ENCODE measurements around the gene PHTF2. TPM values are rescaled to one million over a fixed set of nuclear protein-coding genes. Genes with fewer than 3 reads are reported as not detected.

The PHTF2 gene
- polyA plus RNA-seq, 1 donor (not counting 4 experiments of a cell fraction or from before 2014, with no cell fraction given): 24.1 TPM

DNA sequence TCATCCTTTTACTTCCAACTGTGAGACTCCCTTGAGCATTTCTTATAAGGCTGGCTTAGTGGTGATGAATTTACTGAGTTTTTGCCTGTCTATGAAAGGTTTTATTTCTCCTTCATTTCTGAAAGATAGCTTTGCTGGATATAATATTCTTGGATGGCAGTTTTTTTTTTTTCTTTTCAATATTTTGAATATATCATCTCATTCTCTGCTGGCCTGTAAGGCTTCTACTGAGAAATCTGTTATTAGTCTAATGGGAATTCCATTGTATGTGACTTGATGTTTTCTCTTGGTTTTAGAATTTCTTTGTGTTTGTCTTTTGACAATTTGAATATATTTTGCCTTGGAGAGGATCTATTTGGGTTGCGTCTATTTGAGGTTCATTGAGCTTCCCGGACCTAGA lies 22.4 kb downstream of the PHTF2 start:
- DNase-seq (ENCODE audit: low read depth, low spot score) (no peak), FAIRE-seq (no peak)
- Histone ChIP-seq H3K4me3 (ENCODE audit: control insufficient read depth in 2 of 3, extremely low read depth in 1 of 3, insufficient read depth in 2 of 3, low read depth in 1 of 3, low read length in 3 of 3) (no peak overlapping the region), H3K36me3 (ENCODE audit: control insufficient read depth in 2 of 2, extremely low read depth in 1 of 2, insufficient read depth in 2 of 2, low read length in 2 of 2) (no peaks in the 10 kb centered on the region), H3K27me3 (ENCODE audit: control insufficient read depth, extremely low read depth, insufficient read depth, low read length) (no peaks in the 10 kb centered on the region), H3K4me2 (ENCODE audit: control insufficient read depth, extremely low read depth, insufficient read depth, low read depth, low read length) (no peak overlapping the region), H3K27ac (ENCODE audit: control insufficient read depth, insufficient read depth, low read length) (no peak overlapping the region), H3K79me2 (ENCODE audit: control insufficient read depth, insufficient read depth, low read length) (peaks cover 23% of the 10 kb centered on the region), H3K9me3 (ENCODE audit: control insufficient read depth, low read depth, low read length) (peaks cover 7% of the 10 kb centered on the region), H3K9me1 (ENCODE audit: control insufficient read depth, extremely low read depth, insufficient read depth, low read length) (no peaks in the 10 kb centered on the region), H3K9ac (ENCODE audit: control insufficient read depth, extremely low read depth, insufficient read depth, low read length) (no peak overlapping the region), H3K4me1 (ENCODE audit: control insufficient read depth, extremely low read depth, insufficient read depth, low read length) (no peaks in the 10 kb centered on the region), H2AFZ (ENCODE audit: control insufficient read depth, low read length) (no peak overlapping the region), H4K20me1 (ENCODE audit: control insufficient read depth, extremely low read depth, insufficient read depth, low read length) (no peaks in the 10 kb centered on the region)
- no peak for TF ChIP-seq EZH2 (IDR thresholded peaks at IDR 0.05; ENCODE audit: low read length)
- TF ChIP-seq, protein P1, sequence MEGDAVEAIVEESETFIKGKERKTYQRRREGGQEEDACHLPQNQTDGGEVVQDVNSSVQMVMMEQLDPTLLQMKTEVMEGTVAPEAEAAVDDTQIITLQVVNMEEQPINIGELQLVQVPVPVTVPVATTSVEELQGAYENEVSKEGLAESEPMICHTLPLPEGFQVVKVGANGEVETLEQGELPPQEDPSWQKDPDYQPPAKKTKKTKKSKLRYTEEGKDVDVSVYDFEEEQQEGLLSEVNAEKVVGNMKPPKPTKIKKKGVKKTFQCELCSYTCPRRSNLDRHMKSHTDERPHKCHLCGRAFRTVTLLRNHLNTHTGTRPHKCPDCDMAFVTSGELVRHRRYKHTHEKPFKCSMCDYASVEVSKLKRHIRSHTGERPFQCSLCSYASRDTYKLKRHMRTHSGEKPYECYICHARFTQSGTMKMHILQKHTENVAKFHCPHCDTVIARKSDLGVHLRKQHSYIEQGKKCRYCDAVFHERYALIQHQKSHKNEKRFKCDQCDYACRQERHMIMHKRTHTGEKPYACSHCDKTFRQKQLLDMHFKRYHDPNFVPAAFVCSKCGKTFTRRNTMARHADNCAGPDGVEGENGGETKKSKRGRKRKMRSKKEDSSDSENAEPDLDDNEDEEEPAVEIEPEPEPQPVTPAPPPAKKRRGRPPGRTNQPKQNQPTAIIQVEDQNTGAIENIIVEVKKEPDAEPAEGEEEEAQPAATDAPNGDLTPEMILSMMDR (optimal IDR thresholded peaks at IDR 0.05 in 1 of 3, IDR thresholded peaks at IDR 0.05 in 1 of 3, conservative IDR thresholded peaks at IDR 0.05 in 1 of 3; ENCODE audit: extremely low read depth in 1 of 3, insufficient read depth in 2 of 3, low read length in 3 of 3): no peak
- dilution Hi-C loops (cut with MboI; ENCODE audit: extremely low pct_ligation_motif_present, low sequenced_read_pairs): no loop called here

DNA sequence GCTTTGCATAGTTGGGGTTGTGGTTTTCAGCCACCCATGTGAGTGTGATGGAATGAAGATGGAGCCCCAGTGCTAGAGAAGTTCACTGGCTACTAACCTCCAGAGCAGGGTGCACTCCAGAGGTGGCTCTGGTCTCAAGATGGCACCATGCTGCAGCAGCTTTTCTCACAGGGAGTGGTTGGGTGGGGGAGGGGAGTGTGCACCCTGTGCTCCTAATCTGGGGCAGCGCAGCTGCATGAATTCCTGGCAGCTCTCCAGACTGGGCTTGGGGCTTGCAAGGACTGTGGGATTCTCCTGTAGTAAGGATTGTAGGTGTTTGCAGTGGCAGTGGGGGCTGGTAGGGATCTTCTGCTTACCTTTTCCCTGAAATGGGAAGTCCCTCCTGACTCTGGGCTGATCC lies 23.7 kb downstream of the PHTF2 start:
- Histone ChIP-seq H3K9me1 (ENCODE audit: control insufficient read depth, extremely low read depth, insufficient read depth, low read length) (no peaks in the 10 kb centered on the region), H3K79me2 (ENCODE audit: control insufficient read depth, insufficient read depth, low read length) (peaks cover 23% of the 10 kb centered on the region), H4K20me1 (ENCODE audit: control insufficient read depth, extremely low read depth, insufficient read depth, low read length) (no peaks in the 10 kb centered on the region), H3K27ac (ENCODE audit: control insufficient read depth, insufficient read depth, low read length) (no peak overlapping the region), H3K27me3 (ENCODE audit: control insufficient read depth, extremely low read depth, insufficient read depth, low read length) (no peaks in the 10 kb centered on the region), H3K4me1 (ENCODE audit: control insufficient read depth, extremely low read depth, insufficient read depth, low read length) (no peaks in the 10 kb centered on the region), H3K9me3 (ENCODE audit: control insufficient read depth, low read depth, low read length) (peaks cover 7% of the 10 kb centered on the region), H3K9ac (ENCODE audit: control insufficient read depth, extremely low read depth, insufficient read depth, low read length) (no peak overlapping the region), H3K4me2 (ENCODE audit: control insufficient read depth, extremely low read depth, insufficient read depth, low read depth, low read length) (no peak overlapping the region), H3K36me3 (ENCODE audit: control insufficient read depth in 2 of 2, extremely low read depth in 1 of 2, insufficient read depth in 2 of 2, low read length in 2 of 2) (no peaks in the 10 kb centered on the region), H2AFZ (ENCODE audit: control insufficient read depth, low read length) (no peak overlapping the region), H3K4me3 (ENCODE audit: control insufficient read depth in 2 of 3, extremely low read depth in 1 of 3, insufficient read depth in 2 of 3, low read depth in 1 of 3, low read length in 3 of 3) (no peak overlapping the region)
- DNase-seq (ENCODE audit: low read depth, low spot score) (no peak), FAIRE-seq (no peak)
- dilution Hi-C loops (cut with MboI; ENCODE audit: extremely low pct_ligation_motif_present, low sequenced_read_pairs): no loop called here
- no peak for TF ChIP-seq EZH2 (IDR thresholded peaks at IDR 0.05; ENCODE audit: low read length)
- TF ChIP-seq, protein P1 (optimal IDR thresholded peaks at IDR 0.05 in 1 of 3, IDR thresholded peaks at IDR 0.05 in 1 of 3, conservative IDR thresholded peaks at IDR 0.05 in 1 of 3; ENCODE audit: extremely low read depth in 1 of 3, insufficient read depth in 2 of 3, low read length in 3 of 3): no peak
